Vagina (tissue), 2 donors: Measurements from ENCODE around the gene CLCF1.

Source experiments
- CTCF ChIP-seq, 3 experiments: fragments of 450-650 bp in 2 of 3; fragments of 200-600 bp in 1 of 3; sonication (generic) in 1 of 3; IDR thresholded peaks; one replicate each; pipeline ENCODE4 v1.5.1; 2017 to 2019; ENCODE audit warnings: antibody characterized with exemption in 3 of 3, mild to moderate bottlenecking in 2 of 3, moderate library complexity in 2 of 3
- POLR2A ChIP-seq, 2 donors: fragments of 450-650 bp; IDR thresholded peaks; one replicate each; pipeline ENCODE4 v1.6.1; 2017; ENCODE audit warnings: antibody characterized with exemption in 2 of 2, mild to moderate bottlenecking in 2 of 2, moderate library complexity in 2 of 2
- POLR2AphosphoS5 ChIP-seq, 2 donors: sonication (generic); formaldehyde crosslinking; IDR thresholded peaks; one replicate each; pipeline ENCODE4 v1.9.0; 2017; ENCODE audit warnings: antibody characterized with exemption in 2 of 2, mild to moderate bottlenecking in 2 of 2, low read depth in 1 of 2; ENCODE audit not compliant: insufficient read depth in 1 of 2

DNA sequence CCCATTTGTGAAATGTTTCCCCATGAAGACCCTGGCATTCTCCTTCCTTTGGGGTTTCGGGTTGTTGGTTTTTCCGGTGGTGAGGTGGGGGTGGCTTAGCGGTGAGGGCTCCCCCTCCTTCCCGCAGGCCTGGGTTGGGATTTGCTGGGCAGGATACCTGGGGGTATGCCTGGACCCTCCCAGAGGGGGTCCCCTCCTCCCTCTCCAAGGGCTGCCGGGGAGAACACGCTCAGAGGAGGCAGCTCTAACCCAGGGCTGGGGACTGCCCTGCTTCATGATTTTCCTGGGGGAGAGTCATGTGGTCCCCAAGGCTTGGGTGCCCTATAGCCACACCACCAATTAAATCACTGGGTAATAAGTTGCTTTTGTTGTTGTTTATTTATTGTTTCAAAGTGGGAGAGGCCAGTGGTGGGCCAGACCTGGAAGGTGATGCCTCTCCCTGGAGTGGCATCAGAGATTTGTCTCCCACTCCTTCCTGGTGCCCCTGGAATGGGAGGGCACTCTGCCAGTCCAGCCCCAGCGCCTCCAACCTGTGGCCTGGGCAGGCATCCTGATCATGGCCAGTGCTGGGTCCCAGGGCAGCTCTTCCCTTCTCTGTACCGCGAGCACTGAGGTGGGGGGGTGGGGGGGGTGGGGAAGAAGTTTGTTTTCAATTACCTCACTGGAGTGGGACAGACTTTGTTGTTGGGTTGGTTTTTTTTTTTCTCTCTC lies 1.3 kb upstream of the CLCF1 start:
- no peak for TF ChIP-seq CTCF (IDR thresholded peaks at IDR 0.05)
- no peak for TF ChIP-seq POLR2A (IDR thresholded peaks at IDR 0.05)
- no peak for TF ChIP-seq POLR2AphosphoS5 (IDR thresholded peaks at IDR 0.05; ENCODE audit: insufficient read depth in 1 of 2, low read depth in 1 of 2)
